Smooth muscle cell (in vitro differentiated cells): ENCODE measurements around the gene ITGA2. TPM values are rescaled to one million over a fixed set of nuclear protein-coding genes. Genes with fewer than 3 reads are reported as not detected.

ENCODE experiments used
- DNase-seq: peaks from one replicate; lab custom pipeline; 2025; ENCODE audit not compliant: unreplicated experiment; lab: John Stamatoyannopoulos, UW
- H2AFZ ChIP-seq: fragments of 200-600 bp; sonication (generic); 2 replicates; pipeline ENCODE4 v1.6.0; 2016; ENCODE audit warnings: antibody characterized with exemption, low read depth, mild to moderate bottlenecking
- H3F3A ChIP-seq: fragments of 200-600 bp; sonication (generic); 2 replicates; pipeline ENCODE4 v1.6.0; 2017; ENCODE audit warnings: antibody characterized with exemption, low read depth
- H3K27ac ChIP-seq: fragments of 200-600 bp; sonication (generic); 2 replicates; pipeline ENCODE4 v1.5.1; 2016; ENCODE audit warnings: low read depth, mild to moderate bottlenecking
- H3K27me3 ChIP-seq: fragments of 200-600 bp; sonication (generic); 2 replicates; pipeline ENCODE4 v1.6.1; 2016; ENCODE audit warnings: low read depth, mild to moderate bottlenecking
- H3K36me3 ChIP-seq: fragments of 200-600 bp; sonication (generic); 2 replicates; pipeline ENCODE4 v1.5.1; 2016; ENCODE audit warnings: low read depth
- H3K4me1 ChIP-seq: fragments of 200-600 bp; sonication (generic); 2 replicates; pipeline ENCODE4 v1.5.1; 2016; ENCODE audit warnings: low read depth
- H3K4me2 ChIP-seq: fragments of 200-600 bp; sonication (generic); 2 replicates; pipeline ENCODE4 v1.6.0; 2016; ENCODE audit warnings: mild to moderate bottlenecking
- H3K4me3 ChIP-seq: fragments of 200-600 bp; sonication (generic); 2 replicates; pipeline ENCODE4 v1.5.1; 2016; ENCODE audit warnings: mild to moderate bottlenecking
- H3K79me2 ChIP-seq: fragments of 200-600 bp; sonication (generic); 2 replicates; pipeline ENCODE4 v1.6.0; 2016; ENCODE audit warnings: low read depth, mild to moderate bottlenecking
- H3K9ac ChIP-seq: fragments of 200-600 bp; sonication (generic); 2 replicates; pipeline ENCODE4 v1.6.0; 2016; ENCODE audit warnings: low read depth
- H3K9me3 ChIP-seq: fragments of 200-600 bp; sonication (generic); replicated peaks from 2 replicates; pipeline ENCODE4 v1.5.1; 2016; ENCODE audit warnings: low read depth
- H4K20me1 ChIP-seq: fragments of 200-600 bp; sonication (generic); 2 replicates; pipeline ENCODE4 v1.6.0; 2016; ENCODE audit warnings: low read depth
- CTCF ChIP-seq: fragments of 200-600 bp; sonication (generic); IDR thresholded peaks from 2 replicates; pipeline ENCODE4 v1.5.1; 2017; ENCODE audit warnings: borderline replicate concordance, mild to moderate bottlenecking, antibody characterized with exemption; ENCODE audit not compliant: insufficient read depth, poor library complexity, severe bottlenecking
- WGBS: methylation state at CpG from one replicate; pipeline ENCODE4 v1.1.7; 2016; ENCODE audit warnings: low lambda C conversion rate; 5-methylcytosine and 5-hydroxymethylcytosine counted together
- polyA plus RNA-seq: library from polyadenylated mRNA; unstranded; fragments of >200 nt; fragmentation: Nextera tagmentation; extraction: Ambion mirVana; gene quantifications from 2 replicates; pipeline ENCODE4 v1.2.1, GENCODE V29; 2016
- total RNA-seq: library from RNA; depleted of rRNA; stranded (reverse); fragments of >200 nt; gene quantifications from 2 replicates; pipeline ENCODE4 v1.2.3, GENCODE V29; 2014

The ITGA2 gene
- total and polyA plus RNA-seq, 2 experiments from 2014 or later = 1.5 to 19.2 TPM

- H3F3A ChIP-seq = no peaks in the 10 kb centered on the region
- no peaks in the 10 kb centered on the region for H3K79me2 ChIP-seq
- no peak overlapping the region for H3K4me3 ChIP-seq
- 83% methylated on average over 3 of the region's 3 CpGs for WGBS
- no peaks in the 10 kb centered on the region for H3K36me3 ChIP-seq
- H3K27me3 ChIP-seq = no peaks in the 10 kb centered on the region
- H2AFZ ChIP-seq = no peak overlapping the region
- no peaks in the 10 kb centered on the region for H3K4me1 ChIP-seq
- TF ChIP-seq CTCF = no peak
- no peaks in the 10 kb centered on the region for H4K20me1 ChIP-seq
- H3K9ac ChIP-seq = no peak overlapping the region
- H3K9me3 ChIP-seq = no peaks in the 10 kb centered on the region
- peak overlapping the region; percentile 3 for H3K4me2 ChIP-seq
- H3K27ac ChIP-seq = no peak overlapping the region
- no peak for DNase-seq
Measured at GRCh38 chr5:53063791-53064190, 74.6 kb downstream of the ITGA2 start.

GRCh38 chr5:53066088-53066487 is 76.9 kb downstream of the ITGA2 start:
- Histone ChIP-seq H2AFZ (no peak overlapping the region), H3K27ac (no peak overlapping the region), H3K4me3 (no peak overlapping the region), H3K27me3 (no peaks in the 10 kb centered on the region), H3K9me3 (no peaks in the 10 kb centered on the region), H3K79me2 (no peaks in the 10 kb centered on the region), H3K9ac (no peak overlapping the region), H3K4me1 (no peaks in the 10 kb centered on the region), H3K36me3 (no peaks in the 10 kb centered on the region), H3K4me2 (no peak overlapping the region), H3F3A (no peaks in the 10 kb centered on the region), H4K20me1 (no peaks in the 10 kb centered on the region)
- DNase-seq = no peak
- 93% methylated on average over 1 of the region's 1 CpG for WGBS
- no peak for TF ChIP-seq CTCF

GRCh38 chr5:53067641-53068040 is 78.5 kb downstream of the ITGA2 start:
- no peaks in the 10 kb centered on the region for H3K79me2 ChIP-seq
- H3K36me3 ChIP-seq = no peaks in the 10 kb centered on the region
- no peak for TF ChIP-seq CTCF
- H2AFZ ChIP-seq = no peak overlapping the region
- H3K9ac ChIP-seq = no peak overlapping the region
- H3K9me3 ChIP-seq = no peaks in the 10 kb centered on the region
- no peaks in the 10 kb centered on the region for H3F3A ChIP-seq
- no peak overlapping the region for H3K4me2 ChIP-seq
- H3K27me3 ChIP-seq = no peaks in the 10 kb centered on the region
- WGBS = 2% methylated on average over 1 of the region's 1 CpG
- no peak for DNase-seq
- H3K27ac ChIP-seq = no peak overlapping the region
- H4K20me1 ChIP-seq = no peaks in the 10 kb centered on the region
- no peaks in the 10 kb centered on the region for H3K4me1 ChIP-seq
- H3K4me3 ChIP-seq = no peak overlapping the region

GRCh38 chr5:53068291-53068836 is 79.2 kb downstream of the ITGA2 start:
- Histone ChIP-seq H3K4me3 (no peak overlapping the region), H2AFZ (no peak overlapping the region), H3K79me2 (no peaks in the 10 kb centered on the region), H3K4me1 (no peaks in the 10 kb centered on the region), H4K20me1 (no peaks in the 10 kb centered on the region), H3K27me3 (no peaks in the 10 kb centered on the region), H3K9ac (no peak overlapping the region), H3K36me3 (no peaks in the 10 kb centered on the region), H3F3A (no peaks in the 10 kb centered on the region), H3K27ac (no peak overlapping the region), H3K4me2 (no peak overlapping the region), H3K9me3 (no peaks in the 10 kb centered on the region)
- WGBS = 90% methylated on average over 4 of the region's 4 CpGs
- no peak for TF ChIP-seq CTCF
- no peak for DNase-seq
